Cerebellar cortex (tissue), 1 donor: ENCODE data around the gene SPINK8.
"Not testable (repeated sequence)": the region's sequence is repeated elsewhere in the genome, so short reads cannot be mapped to it uniquely, and the experiment has no call there.

Source experiments
- DNase-seq: peaks from one replicate; pipeline ENCODE4 v3.0.0-alpha.2; 2015; ENCODE audit warnings: low spot score

SPINK8 gene

DNA sequence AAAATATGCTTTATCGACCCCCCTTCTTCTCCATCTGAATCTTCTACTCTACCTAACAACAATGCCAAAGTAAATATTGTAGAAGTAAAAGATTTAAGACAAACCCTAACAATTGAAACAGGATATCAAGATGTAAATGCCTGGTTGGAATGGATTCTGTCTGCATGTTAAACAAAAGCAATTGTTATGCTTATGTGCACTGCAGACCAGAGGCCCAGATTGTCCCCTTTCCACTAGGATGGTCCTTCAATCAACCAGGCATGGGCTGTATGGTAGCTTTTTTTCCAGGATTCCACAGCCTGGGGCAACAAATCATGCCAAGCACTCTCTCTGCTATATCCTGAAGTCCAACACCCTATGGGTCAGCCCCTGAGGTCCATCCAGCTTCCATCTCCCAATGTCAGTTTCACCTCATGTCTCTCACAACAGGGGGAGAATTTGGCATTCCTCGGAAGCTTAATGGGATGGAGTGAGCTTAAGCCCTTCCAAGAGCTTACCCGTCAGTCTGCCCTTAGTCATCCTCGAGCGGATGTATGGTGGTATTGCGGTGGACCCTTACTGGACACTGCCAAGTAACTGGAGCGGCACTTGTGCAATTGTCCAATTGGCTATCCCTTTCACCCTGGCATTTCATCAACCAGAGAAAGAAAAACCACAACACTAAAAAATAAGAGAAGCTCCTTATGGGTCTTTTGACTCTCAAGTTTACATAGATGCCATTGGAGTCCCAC lies 56.4 kb downstream of the SPINK8 start:
- DNase-seq, result no peak

DNA sequence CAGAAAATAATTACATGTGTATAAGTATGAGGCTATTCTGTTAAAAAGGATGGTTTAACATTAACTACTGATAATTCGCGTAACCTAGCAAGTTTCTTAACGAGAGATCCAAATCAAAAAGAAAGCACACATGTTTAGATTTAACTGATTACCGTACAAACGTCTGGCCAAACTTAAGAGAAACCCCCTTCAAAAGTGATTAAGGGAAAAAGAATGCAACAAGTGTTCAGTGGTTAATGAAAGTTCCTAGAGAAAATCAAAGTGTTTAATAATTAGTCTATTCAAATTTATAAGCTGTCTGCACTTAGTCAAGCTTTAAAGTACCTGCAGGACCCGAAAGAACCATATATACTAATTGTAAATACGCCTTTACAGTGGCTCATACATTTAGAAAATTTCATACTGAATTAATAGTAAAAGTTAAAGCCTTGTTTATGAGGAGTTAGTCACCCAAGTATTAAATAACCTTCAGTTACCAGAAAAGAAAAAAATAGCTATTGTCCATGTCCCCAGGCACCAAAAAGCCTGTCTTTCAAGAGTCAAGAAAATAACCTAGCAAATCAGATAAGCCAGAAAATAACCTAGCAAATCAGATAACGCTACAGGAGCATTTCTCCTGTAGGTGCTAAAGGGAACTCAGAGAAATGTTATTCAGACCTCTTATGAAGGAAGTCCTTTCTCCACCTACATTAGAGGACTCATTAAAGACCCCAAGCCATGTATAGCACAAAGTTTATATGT lies 58.0 kb downstream of the SPINK8 start:
- DNase-seq, result no peak

DNA sequence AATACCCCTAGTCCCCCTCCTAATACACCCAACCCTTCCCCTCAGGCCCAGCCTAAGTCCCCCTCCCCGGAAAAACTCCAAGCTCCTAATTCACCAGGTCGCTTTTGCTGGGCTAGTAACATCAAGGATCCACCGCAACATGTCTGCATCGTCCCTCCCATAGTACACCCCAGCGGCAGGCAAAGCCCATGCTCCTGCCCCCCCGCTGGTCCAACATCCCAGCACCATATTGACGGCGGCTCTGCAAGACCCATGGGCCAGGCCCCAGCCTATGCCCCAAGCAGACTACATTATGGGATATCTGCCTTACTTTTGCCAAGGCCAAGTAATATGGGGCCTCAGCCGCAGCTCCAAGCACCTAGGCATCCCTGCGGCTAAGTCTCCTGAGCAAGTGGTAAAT lies 59.0 kb downstream of the SPINK8 start:
- no peak for DNase-seq

DNA sequence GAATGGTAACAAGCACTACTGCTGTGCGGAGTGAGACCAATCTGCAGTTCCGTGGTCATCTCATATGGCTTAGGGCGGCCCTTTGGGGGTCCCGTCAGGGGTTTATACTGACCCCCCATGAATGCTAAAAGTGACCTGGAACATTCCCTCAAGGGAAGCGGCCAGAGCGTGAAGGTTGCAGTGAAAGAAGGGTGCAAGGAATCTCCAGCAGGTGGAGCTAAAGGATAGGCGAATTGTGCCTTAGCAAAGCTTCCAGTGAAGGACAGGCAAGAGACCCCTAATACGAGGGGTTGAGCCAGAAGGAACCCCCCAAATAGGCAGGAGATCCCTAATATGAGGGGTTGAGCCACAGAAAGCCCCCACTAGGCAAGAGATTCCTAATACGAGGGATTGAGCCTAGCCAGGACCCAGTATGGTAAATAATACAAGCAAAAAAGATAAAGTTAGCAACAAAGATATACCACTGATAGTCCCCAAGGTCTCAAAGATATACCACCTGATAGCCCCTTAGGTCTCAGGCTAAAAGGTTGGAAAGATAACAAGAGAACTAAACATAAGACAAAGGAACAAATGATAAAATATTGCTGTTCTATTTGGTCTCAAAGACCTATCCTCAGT lies 59.8 kb downstream of the SPINK8 start:
- peak; percentile 81 for DNase-seq

- DNase-seq, result no peak
Measured at GRCh38 chr3:48271763-48272498, 61.5 kb downstream of the SPINK8 start.

GRCh38 chr3:48271223-48271622 lies 62.2 kb downstream of the SPINK8 start:
- not testable (repeated sequence) for DNase-seq

GRCh38 chr3:48270306-48270705 lies 63.2 kb downstream of the SPINK8 start:
- DNase-seq, result peak; percentile 91

DNA sequence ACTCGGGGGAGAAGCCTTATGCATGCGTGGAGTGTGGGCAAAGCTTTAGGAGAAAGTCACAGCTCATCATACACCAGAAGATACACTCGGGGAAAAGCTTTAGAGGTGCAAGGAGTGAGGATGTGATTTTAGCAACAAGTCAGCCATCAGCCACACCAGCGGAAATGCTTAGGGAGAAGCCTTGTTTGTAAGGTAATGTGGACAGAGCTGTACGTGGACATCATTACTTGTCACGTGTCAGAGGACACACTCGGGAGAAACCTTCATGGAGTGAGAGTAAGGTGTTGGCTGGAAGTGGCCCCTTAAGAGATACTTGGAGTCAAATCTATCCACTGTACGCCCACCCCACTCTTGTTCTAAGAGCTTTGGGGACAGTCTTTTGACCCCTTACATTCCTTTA lies 63.9 kb downstream of the SPINK8 start:
- no peak for DNase-seq

DNA sequence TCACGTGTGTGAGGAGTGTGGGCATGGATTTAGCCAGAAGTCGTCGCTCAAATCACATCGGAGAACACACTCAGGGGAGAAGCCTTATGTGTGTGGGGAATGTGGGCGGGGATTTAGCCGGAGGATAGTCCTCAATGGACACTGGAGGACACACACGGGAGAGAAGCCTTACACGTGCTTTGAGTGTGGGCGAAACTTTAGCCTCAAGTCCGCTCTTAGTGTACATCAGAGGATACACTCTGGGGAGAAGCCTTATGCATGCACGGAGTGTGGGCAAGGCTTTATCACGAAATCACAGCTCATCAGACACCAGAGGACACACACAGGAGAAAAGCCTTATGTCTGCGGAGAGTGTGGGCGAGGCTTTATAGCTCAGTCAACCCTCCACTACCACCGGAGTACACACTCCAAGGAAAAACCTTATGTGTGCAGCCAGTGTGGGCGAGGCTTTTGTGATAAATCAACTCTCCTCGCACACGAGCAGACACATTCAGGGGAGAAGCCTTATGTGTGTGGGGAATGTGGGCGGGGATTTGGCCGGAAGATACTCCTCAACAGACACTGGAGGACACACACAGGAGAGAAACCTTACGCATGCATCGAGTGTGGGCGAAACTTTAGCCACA lies 64.4 kb downstream of the SPINK8 start:
- DNase-seq, result no peak

DNA sequence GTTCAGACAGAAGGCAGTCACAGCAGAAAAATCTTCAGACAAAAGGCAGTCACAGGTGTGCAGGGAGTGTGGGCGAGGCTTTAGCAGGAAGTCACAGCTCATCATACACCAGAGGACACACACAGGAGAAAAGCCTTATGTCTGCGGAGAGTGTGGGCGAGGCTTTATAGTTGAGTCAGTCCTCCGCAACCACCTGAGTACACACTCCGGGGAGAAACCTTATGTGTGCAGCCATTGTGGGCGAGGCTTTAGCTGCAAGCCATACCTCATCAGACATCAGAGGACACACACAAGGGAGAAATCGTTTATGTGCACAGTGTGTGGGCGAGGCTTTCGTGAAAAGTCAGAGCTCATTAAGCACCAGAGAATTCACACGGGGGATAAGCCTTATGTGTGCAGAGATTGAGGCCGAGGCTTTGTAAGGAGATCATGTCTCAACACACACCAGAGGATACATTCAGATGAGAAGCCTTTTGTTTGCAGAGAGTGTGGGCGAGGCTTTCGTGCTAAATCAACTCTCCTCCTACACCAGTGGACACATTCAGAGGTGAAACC lies 65.0 kb downstream of the SPINK8 start:
- DNase-seq, result no peak

- DNase-seq, result no peak
Measured at GRCh38 chr3:48267782-48268181, 65.7 kb downstream of the SPINK8 start.

DNA sequence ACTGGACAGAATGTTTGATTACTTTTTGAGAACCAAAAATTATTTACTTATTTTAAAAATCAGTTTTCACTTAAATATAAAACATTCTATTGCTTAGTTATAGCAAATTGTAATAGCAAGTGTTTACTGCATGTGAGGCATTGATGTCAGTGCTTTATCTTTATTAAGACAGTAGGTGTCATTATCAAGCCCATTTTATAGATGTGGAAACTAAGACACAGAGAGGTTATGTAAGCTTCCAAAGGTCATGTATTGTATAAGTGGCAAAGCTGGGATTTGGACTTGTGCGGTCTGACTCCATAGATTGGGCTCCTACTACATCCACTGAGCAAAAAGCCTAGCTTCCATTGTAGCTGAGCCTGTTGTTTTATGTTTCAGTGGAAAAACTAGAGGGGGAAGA lies 74.9 kb downstream of the SPINK8 start:
- no peak for DNase-seq
